T-helper 2 cell (primary cell): ENCODE measurements around the gene KRT33B.

Experiments
- DNase-seq, 5 experiments: peaks; one replicate each; pipeline versions ENCODE4 v3.0.0 to v3.0.0-alpha.2; 2012 to 2022

Gene KRT33B

GRCh38 chr17:41322903-41323895 lies 46.4 kb downstream of the KRT33B start:
- DNase-seq: no peak

GRCh38 chr17:41322094-41322902 lies 47.3 kb downstream of the KRT33B start:
- DNase-seq: peak in 2 of 5 experiments; percentile 32 to 75

- DNase-seq: no peak
Observed at GRCh38 chr17:41318231-41318630, 51.4 kb downstream of the KRT33B start.

- DNase-seq: no peak
Observed at GRCh38 chr17:41315814-41316445, 53.7 kb downstream of the KRT33B start.

- no peak for DNase-seq
Observed at GRCh38 chr17:41315204-41315794, 54.3 kb downstream of the KRT33B start, which contains the start of gene KRTAP17-1. KRTAP17-1 (minus strand) TSS chr17:41315710; CDS start chr17:41315650, 60 bp downstream.
